Tongue (tissue), 2 donors: ENCODE data around the gene AFF3. TPM values are rescaled to one million over a fixed set of nuclear protein-coding genes. Genes with fewer than 3 reads are reported as not detected.

Experiments
- DNase-seq: peaks from one replicate; pipeline ENCODE4 v3.0.0-alpha.2; 2015
- total RNA-seq: library from RNA; depleted of rRNA; stranded (reverse); fragments of >200 nt; gene quantifications from one replicate; pipeline ENCODE4 v1.2.3, GENCODE V29; 2014

The AFF3 gene
- total RNA-seq, 1 donor from 2014 or later, result 18.0 TPM

DNA sequence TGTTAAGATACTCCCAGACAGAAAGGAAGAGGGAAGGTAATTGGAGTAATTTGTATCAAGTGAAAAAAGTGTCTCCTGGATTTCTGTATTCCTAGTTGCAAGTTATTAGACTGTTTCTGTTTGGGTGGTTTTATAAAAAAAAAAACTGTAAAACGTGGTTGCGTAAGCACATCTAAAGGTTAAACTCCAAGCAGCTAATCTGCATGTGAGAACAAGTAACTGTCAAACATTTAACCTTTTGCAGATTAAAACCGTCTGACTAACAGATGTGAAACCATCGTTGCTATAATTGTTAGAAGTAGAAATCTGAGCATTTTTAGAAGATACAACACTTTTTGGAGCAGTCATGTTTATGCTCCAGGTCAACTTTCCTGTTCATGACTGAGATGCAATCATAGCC is 72.3 kb downstream of the AFF3 start:
- DNase-seq, result no peak

DNA sequence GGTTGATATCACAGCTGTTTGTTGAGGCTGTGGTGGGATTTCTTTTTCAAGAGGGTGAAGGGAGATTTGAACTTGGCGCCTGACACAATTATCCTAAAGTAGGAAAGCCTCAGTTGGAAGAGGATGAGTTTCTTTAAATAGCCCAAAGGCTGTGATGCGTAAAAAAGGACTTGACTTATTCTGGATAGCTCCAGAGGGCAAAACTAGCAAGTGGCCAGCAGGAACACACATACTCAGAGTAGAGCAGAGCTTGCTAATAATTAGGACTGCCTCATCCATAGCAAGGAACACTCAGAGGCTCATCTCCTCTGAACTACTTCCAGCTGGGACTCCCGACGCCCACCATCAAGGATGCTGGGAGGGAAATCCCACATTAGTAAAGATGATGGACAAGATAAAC is 74.0 kb downstream of the AFF3 start:
- DNase-seq, result no peak

DNA sequence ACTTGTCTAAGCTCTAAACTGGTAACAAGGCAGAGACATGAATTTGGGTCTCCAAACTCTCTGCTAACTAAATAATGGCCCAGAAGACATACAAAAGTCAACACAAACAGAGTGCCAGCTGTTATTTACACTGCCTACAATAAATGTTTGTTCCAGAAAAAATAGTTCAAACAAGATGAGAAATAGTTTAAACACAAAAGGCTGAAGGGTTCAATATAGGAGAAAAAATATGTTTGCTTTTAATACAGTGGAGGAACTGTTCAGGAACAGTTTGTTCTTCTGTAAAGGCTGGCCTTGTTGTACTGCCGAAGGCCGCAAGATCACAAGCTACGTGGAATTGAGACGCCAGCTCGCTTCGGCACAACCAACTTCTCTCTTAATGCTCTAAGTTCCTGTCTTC is 74.6 kb downstream of the AFF3 start:
- DNase-seq, result no peak

DNA sequence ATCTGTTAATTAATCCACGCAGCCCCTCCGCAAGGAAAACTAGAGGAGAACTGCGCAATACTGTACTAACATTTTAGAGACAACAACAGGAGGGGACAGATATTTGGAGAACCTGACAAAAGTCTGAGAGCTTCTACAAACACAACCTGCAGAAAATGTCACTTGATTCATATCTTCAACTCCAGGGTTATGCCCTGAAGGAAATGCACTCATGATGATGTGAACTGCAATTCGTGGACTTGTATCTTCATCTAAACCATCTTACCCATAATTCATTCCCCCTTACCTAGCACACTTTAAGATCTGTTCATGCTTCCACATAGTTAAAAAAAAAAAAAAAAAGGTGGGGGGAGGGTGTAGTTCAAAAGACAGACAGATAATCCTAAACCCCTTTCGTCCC is 75.5 kb downstream of the AFF3 start:
- DNase-seq, result no peak

DNA sequence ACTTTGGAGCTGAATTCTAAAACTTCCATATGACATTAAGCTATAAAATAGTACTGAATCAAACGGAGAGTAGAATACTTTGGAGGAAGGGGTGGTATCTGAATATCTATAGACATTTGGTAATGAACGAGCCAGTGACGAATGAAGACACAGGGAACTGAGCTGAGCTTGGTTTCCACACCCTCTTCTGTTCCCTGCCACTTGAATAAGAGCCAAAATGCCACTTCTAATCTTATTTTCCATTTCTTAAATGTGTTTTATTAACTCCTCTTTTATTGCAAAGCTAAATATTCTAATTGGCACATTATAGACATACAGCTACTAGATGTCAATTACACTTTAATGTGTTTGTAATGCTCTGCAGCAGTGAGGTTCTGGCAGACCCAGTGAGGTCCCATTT is 76.1 kb downstream of the AFF3 start:
- no peak for DNase-seq

DNA sequence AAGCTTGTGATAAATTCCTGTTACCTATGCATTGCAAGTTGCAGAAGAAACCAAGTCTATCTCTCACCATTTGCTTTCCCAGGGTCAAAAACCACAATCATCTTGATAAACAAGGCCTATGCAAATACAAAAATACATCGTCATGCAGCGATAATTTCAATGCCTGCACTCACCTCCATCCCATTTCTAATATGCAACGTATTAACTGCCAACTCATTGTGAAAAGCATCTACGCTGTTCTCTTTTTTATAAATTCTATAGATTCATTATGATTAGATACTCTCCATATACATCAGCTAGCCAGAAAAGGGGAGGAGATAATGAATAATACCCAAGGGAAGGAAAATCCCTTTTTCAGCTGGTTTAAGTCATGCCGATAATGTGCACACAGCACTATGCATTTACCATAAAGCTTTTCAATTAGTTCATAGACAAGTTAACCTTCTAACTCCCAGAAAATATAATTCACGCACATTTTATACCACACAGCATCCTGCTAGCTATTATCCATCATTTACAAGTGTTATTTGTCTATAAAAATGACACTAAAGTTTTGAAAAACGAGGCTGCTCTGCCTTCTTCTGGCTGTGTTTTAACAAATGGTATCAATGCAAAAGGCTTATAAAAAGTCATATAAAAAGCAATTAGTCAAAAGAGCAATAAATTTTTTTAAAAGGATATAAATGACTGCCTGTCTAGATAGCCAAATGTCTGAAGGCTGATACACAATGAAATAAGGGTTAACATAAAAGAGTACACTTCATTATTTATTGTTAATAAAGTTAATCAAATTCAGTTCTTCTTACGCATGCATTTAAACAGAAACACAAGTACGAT is 77.6 kb downstream of the AFF3 start:
- DNase-seq, result no peak

DNA sequence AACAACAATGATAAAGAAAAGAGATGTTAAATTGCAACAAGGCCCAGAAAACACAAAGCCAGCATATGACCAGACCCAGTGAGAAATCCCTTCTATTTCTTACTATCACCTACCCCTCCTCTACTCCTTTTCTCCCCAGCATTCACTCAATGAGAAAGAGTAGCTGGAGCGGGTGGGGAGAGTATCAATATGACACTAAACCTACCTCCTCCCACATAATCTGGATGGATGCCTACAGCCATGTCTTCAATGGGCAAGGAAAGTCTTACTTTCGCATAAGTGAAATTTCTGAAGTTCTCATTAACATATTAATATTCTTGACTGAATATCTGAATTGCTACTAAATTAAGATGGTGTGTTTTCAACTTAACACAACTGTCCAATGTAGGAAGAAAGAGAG is 78.2 kb downstream of the AFF3 start:
- no peak for DNase-seq

DNA sequence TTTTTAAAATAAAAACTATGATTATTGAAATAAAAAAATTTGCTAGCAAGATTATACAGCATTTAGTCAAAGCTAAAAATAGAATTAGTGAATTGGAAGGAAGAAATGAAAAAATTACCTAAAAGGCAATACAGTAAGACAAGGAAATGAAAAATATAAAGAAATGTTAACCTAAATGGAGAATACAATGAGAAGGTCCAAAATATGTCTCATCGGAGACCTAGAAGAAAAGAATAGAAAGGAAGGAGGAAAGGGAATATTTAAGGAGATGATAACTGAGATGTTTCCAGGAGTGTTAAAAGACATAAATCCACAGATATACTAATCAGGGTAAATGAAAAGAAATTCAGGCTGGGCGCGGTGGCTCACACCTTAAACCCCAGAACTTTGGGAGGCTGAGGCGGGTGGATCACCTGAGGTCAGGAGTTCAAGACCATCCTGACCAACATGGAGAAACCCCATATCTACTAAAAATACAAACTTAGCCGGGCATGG is 78.9 kb downstream of the AFF3 start:
- no peak for DNase-seq

DNA sequence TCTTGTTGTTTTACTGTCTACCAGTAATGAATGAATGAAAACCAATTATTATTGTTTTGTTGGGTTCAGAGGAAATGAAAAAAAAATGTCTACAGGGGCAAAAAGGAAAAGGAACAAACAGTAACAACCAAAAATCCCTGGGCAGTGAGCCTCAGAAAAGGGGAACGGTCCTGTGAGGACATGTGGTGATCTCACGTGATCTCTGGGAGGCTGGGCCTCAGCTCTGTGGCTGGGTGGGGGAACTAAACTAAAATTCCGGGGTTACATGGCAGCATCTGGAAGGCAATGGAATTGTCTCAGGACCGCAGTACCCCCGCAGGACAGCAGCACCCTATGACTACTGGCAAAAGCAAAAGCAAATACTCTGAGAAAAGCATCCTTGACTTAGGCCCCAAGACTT is 80.1 kb downstream of the AFF3 start:
- DNase-seq, result no peak

DNA sequence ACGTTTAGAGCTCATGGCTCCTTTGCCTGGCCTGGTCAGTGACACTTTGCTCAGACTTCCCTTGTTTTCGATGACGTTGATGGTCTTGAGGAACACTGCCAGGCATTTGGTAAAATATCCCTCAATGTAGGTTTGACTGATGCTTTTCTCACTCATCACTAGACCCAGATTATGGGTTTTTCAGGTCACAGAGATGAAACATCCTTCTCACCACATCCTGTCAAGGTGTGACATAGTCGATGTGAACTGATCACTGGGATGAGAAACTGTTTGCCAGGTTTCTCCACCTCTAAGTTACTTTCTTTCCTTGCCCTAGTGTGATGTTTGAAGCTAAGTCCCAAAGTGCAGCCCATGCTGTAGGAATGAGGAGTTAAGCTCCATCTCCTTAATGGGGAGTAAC is 81.5 kb downstream of the AFF3 start:
- DNase-seq, result no peak

DNA sequence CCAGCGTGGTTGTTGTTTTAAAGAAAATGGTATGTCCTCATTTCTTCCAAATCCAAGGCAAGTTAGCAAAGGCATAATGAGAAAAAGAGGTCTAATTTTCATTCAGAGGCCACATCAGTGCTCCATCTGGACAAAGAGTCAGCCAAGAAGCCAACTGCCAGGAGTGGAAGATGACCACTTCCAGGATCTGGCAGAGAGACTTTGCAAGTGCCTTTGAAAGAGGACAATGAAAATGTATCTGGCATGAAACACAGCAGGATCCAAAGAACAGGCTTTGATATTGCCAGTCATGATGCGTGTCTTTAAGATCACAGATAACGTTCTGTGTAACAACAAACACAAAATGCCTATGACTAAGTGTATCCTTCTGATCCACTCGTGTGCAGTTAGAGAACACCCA is 82.8 kb downstream of the AFF3 start:
- DNase-seq, result no peak

DNA sequence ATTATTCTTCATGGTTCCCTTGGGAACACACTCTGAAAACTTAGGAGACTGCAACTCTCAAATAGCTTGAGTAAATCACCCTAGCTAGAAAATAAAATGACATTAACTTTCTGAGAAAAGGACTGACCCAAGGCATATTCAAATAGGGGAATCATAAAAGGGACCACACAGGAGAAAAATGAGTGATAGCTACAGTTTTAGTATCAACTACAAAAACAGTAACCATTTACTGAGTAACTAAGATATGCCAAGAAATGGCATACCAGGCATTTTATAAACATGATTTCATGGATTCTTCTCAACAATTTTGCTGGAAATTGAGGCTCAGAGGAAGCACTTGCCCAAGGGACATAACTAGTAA is 84.5 kb downstream of the AFF3 start:
- DNase-seq, result no peak

DNA sequence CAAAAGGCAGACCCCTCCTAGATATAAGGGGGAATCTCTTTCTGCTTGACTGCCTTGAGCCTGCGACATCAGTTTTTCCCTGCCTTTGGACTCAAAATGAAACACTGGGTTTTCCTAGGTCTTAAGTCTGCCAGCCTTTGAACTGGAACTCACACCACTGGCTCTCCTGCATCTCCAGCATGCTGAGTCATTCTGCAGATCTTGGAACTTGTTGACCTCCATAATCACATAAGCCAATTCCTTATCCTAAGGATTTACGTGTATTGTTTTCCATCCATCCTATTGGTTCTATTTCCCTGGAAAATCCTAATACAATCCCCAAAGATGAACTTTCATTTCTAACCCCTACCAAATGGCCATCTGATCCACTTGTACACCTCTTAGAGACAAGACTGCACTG is 88.0 kb downstream of the AFF3 start:
- no peak for DNase-seq

DNA sequence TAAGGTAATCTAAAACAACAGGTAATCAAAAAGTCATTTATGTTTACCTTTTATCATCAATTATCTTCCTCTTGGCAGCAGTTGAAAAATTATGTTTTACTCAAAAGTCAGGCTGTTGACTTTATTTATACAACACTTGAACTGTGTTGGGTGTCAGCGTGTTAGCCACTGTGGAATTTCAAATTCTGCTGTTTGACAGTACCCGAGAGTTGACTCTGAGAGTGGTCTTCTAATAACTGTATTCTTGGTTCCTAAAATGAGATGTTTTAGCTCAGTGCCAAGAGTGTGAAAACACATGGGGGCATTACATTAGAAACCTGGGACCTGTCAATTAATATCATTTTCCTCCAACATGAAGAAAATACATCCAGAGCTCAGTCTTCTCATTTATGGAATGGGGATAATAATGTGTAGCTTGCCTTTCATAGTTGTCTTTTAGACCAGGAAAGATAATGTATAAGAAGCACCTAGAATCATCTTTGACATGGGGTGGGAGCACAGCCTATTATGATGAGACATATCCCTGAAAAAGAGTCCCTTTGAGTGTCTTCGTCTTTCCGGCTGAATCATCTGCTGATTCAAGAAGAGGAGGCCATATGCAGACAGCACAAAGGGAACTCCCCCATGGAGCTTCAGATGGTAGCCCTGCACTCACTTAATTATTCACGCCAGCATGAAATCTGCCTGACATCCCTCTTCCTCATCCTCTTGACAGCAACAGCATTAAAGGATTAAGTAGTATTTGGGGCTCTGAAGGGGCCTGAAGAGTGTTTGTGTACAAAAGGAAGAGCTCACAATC is 89.1 kb downstream of the AFF3 start:
- DNase-seq, result no peak

DNA sequence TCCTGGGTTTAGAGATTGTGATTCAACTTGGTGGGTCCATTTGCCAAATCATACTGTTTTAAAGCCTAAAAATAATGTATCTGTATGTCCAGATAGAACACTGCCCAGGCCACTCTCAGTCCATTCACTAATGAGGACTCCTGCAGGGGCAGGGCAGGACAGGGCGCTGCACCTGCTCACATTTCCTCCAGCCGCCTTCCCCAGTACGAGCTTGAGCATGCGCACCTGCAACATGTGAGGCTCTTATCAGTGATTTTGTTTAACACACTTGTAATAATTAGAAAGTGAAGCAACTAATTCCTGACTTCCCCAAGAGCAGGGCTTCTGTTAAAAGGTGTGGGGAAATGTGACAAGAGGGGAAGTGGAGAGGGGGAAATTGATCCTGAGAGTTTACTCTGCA is 89.7 kb downstream of the AFF3 start:
- DNase-seq, result no peak

DNA sequence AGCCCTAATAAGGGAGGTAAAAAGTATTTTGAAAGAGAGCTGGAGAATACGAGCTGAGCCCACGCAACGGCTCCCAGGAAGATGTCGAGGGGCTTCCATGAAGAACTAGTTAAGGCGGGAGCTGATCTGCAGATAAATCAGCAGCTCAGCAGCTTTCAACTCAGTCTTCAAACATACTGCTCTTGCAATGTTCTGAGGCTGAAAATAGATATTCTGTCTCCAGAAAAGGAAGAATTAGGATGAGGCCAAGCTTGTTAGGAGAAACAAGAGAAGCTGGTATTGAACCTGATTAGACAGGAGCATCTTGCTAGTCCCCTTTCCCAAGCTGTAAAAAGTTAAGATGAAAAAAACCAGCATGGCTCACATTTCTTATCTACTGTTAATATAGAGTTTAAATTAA is 91.1 kb downstream of the AFF3 start:
- no peak for DNase-seq

DNA sequence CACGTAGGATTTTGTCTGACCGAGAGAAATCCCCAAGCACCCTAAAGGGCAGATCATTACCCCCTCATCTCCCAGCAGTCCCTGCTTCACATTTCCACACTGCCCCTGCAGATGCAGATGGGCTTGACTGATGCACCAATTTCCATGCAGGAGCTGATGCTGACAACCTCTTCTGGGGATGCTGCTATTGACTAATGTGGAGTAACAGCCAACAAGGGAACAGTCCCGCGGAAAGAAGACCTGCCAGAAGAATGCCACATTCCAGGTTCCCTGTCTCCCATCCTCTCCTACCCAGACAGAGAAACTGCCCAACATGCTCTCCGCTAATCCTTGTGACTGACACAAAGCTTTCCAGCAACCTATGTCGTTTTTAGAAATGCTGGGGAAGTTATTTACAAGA is 91.7 kb downstream of the AFF3 start:
- DNase-seq, result no peak

DNA sequence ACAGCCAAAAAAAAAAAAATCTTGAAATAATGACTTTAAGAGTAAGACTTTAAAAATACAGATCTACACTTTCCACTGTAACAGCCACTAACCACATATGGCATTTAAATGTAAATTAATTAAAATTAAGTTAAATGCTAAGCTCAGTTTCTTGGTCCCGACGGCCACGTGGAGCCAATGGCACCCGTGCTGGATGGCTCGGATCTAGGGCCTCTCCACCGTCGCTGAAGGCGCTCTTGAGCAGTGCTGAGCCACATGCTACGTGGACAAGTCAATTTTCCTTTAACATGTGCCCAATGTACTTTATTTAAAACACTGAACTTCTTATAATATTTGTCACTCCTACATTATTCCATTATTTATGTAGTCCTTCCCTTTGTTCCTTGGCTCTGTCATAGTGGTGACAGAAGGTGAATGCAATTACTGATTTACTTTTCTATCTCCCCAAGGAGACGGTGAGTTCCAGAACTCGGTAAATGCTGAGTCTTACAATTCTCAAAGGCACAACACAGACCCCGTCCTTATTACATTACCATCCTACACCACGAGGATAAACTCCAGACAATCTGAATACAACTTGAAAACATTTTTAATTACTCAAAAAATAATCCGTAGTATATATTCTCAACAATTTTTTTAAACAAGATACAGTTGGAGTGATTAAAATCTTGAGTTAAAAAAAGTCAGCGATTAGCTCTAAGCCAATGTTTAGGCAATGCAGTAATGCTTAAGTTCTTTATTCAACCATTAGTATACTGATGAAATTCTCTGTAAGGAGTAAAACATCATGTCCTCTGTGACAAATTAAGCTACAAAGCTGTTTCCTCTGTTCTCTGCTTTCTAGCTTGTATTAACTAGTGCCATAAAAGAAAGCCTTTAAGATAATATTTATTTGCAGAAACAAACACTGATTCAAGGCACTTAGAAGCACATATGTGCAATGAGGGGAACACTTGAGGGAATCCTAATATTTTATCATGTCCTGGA is 95.1 kb downstream of the AFF3 start:
- no peak for DNase-seq

DNA sequence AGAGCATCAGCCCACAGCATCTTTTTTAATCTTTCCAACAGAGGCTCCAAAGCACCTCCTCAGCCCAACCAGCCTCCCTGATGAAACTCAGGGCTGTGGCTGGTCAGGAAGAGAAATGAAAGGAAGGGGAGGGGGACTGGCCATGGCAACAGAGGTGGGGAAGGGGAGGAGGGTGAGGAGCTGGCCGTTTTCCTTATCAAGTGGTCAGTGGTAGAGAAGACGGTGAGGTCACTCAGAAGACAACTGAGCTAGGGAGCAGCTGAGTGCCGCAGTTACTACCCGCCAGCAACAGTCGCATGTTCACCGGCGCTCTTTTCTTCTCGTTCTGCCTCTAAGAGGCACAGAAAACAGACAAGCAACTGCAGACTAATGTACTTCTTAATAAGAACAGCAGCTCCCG is 97.4 kb downstream of the AFF3 start:
- DNase-seq, result no peak

DNA sequence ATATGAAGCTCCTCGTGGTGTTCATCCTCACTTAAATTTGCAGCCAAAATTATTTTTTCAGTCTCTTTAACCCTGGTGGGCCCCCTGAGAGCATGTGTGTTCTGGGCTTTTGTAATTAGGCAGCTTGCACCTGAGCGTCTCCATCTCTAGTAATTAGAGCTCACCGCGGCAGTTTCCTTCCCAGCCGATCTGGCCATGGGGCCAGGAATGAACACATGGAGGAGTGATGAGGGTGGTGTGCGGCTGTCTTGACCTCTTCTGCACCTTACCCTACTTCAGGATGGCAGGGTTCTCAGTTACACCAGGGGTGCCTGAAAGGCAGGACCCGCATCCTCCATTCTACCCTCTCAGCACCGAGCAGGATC is 98.5 kb downstream of the AFF3 start:
- DNase-seq, result no peak

DNA sequence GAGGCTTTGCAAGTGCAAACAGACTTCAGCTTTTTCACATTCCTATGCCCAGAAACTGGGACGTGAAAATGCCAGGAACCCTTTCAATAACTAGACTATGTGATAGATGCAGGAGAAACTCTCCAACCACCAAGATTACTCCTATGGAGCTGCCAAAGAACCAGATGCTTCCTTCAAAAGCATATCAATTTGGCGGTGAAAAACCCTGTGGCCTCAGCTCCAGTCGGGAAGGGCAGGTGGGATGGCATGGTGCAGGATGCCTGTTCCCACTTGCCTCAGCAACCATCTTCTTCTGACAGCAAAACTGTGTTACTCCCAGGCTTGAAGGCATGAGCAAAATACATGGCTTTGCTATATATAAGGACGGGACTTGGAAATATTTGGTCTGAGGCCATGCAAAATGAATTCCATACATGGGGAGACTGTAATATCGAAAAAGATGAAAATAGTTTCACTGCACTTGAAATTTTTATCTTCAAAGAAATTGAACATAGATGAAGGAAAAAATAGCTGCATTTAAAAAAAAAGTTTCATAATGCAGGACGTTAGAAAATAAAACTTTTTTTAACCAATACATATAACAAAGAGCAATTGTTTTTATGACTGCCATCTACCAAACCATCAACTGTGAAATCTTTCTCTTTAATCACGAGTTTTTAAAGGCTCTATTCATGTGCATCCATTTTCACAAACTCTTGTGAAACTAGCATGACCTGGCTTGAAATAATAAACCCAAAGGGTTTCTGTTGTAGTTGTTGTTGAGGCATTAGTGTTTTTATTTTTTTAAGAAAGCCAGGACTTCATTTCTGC is 99.1 kb downstream of the AFF3 start:
- no peak for DNase-seq

DNA sequence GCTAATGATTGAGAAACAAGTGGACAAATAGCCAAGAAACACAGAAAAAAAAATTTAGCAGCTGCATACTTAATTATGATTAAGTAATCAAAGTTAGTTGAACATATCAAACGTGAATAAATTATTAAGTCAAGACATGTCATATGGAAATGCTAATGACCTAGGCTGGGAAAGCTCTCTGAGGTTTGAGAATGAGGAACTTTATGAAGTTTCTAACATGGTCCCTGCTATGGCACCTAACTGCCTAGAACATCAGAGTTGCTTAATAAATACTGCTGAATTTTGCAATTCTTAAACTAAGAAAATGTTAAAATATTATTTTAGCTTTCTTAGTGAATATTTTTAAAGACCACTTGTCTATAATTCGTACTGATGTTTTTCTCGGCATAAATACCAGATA is 99.8 kb downstream of the AFF3 start:
- no peak for DNase-seq
